H1 (cell line): ENCODE results near the gene PAX5. TPM values are rescaled to one million over a fixed set of nuclear protein-coding genes. Genes with fewer than 3 reads are reported as not detected.

ENCODE experiments used
- CTCF ChIA-PET: fragments of 300-600 bp; sonication (Branson Sonifier 250); formaldehyde crosslinking; loops from one replicate; lab custom pipeline; 2021; ENCODE audit not compliant: partially characterized antibody; lab: Charles Lee
- POLR2A ChIA-PET: fragments of 300-600 bp; sonication (Branson Sonifier 250); formaldehyde crosslinking; loops from one replicate; lab custom pipeline; 2021; ENCODE audit warnings: inconsistent platforms; ENCODE audit not compliant: partially characterized antibody; lab: Charles Lee
- DNase-seq, 2 experiments: peaks; one replicate each; pipeline versions ENCODE4 v3.0.0 to v3.0.0-alpha.2; 2010 to 2022; ENCODE audit warnings: low spot score in 2 of 2, low read depth in 1 of 2, mixed read lengths in 1 of 2
- FAIRE-seq: peaks from 2 replicates; lab custom pipeline; 2011; peaks lifted over from hg19 to GRCh38; lab: Jason Lieb, UNC
- H2AFZ ChIP-seq: 2 replicates; pipeline ENCODE4 v1.8.1; 2012; ENCODE audit warnings: low read length, inconsistent platforms
- H2AK5ac ChIP-seq: 2 replicates; pipeline ENCODE4 v1.6.1; 2013; ENCODE audit warnings: low read depth, low read length
- H2BK120ac ChIP-seq: replicated peaks from 2 replicates; pipeline ENCODE3; 2013; ENCODE audit warnings: low read depth, low read length, inconsistent platforms
- H2BK12ac ChIP-seq: 2 replicates; pipeline ENCODE4 v1.6.1; 2013; ENCODE audit warnings: low read depth, low read length
- H2BK15ac ChIP-seq: 2 replicates; pipeline ENCODE4 v1.6.1; 2013; ENCODE audit warnings: low read length
- H2BK20ac ChIP-seq: 2 replicates; pipeline ENCODE4 v1.6.1; 2013; ENCODE audit warnings: low read length
- H2BK5ac ChIP-seq: 2 replicates; pipeline ENCODE4 v1.6.1; 2013; ENCODE audit warnings: low read depth, low read length
- H3K14ac ChIP-seq: 2 replicates; pipeline ENCODE4 v1.6.1; 2013; ENCODE audit warnings: inconsistent platforms; ENCODE audit not compliant: insufficient read length
- H3K18ac ChIP-seq: 2 replicates; pipeline ENCODE4 v1.6.1; 2013; ENCODE audit warnings: low read length; ENCODE audit errors: extremely low read depth
- H3K23ac ChIP-seq: 2 replicates; pipeline ENCODE4 v1.6.1; 2013; ENCODE audit warnings: inconsistent platforms; ENCODE audit not compliant: insufficient read length
- H3K23me2 ChIP-seq: 2 replicates; pipeline ENCODE4 v1.6.1; 2013; ENCODE audit warnings: low read depth, low read length
- H3K27ac ChIP-seq: 2 replicates; pipeline ENCODE4 v1.6.1; 2011; ENCODE audit warnings: low read depth, low read length, inconsistent platforms
- H3K27me3 ChIP-seq, 4 experiments: replicated peaks in 1 of 4; 1 replicate in 1 of 4; 2 replicates in 3 of 4; pipeline versions ENCODE4 v1.6.1 to v1.8.1; 2011 to 2013; ENCODE audit warnings: low read length in 3 of 4, mild to moderate bottlenecking in 3 of 4, inconsistent platforms in 2 of 4, mixed read lengths in 2 of 4, moderate library complexity in 1 of 4; ENCODE audit not compliant: control insufficient read depth in 3 of 4, insufficient read depth in 3 of 4; ENCODE audit errors: extremely low read depth in 1 of 4
- H3K36me3 ChIP-seq, 4 experiments: 2 replicates each; pipeline versions ENCODE4 v1.6.1 to v1.8.1; 2011 to 2013; ENCODE audit warnings: mild to moderate bottlenecking in 4 of 4, low read length in 3 of 4, moderate library complexity in 2 of 4, control low read depth in 1 of 4, inconsistent platforms in 1 of 4; ENCODE audit not compliant: insufficient read depth in 4 of 4, control insufficient read depth in 2 of 4
- H3K4ac ChIP-seq: replicated peaks from 2 replicates; pipeline ENCODE3; 2013; ENCODE audit warnings: low read length, low read depth, mixed read lengths, inconsistent platforms; ENCODE audit not compliant: insufficient read length
- H3K4me1 ChIP-seq, 4 experiments: replicated peaks in 1 of 4; 1 replicate in 1 of 4; 2 replicates in 3 of 4; pipeline versions ENCODE4 v1.6.1 to v1.8.1; 2011 to 2013; ENCODE audit warnings: low read length in 3 of 4, inconsistent platforms in 2 of 4, mixed read lengths in 1 of 4; ENCODE audit not compliant: insufficient read depth in 4 of 4, control insufficient read depth in 3 of 4
- H3K4me2 ChIP-seq, 2 experiments: 2 replicates each; pipeline versions ENCODE4 v1.6.1 to v1.8.1; 2011 to 2013; ENCODE audit warnings: low read depth in 2 of 2, low read length in 2 of 2, control low read depth in 1 of 2, inconsistent platforms in 1 of 2, mild to moderate bottlenecking in 1 of 2; ENCODE audit not compliant: insufficient read depth in 1 of 2
- H3K4me3 ChIP-seq, 4 experiments: fragments of 200-600, 300-600 bp in 1 of 4; sonication (generic), shearing (Covaris generic), sonication (Bioruptor Twin) in 1 of 4; 2 replicates each; pipeline versions ENCODE4 v1.5.1 to v1.8.1; 2011 to 2016; ENCODE audit warnings: low read length in 4 of 4, low read depth in 3 of 4, control low read depth in 2 of 4, inconsistent platforms in 2 of 4, mild to moderate bottlenecking in 2 of 4, mixed read lengths in 1 of 4, moderate library complexity in 1 of 4; ENCODE audit not compliant: insufficient read depth in 2 of 4; ENCODE audit errors: extremely low read depth in 1 of 4
- H3K56ac ChIP-seq: replicated peaks from 2 replicates; pipeline ENCODE3; 2013; ENCODE audit warnings: low read depth, mild to moderate bottlenecking, mixed read lengths, low read length, inconsistent platforms; ENCODE audit not compliant: insufficient read length
- H3K79me1 ChIP-seq: 2 replicates; pipeline ENCODE4 v1.6.1; 2013; ENCODE audit warnings: low read depth, low read length, control low read depth
- H3K79me2 ChIP-seq, 2 experiments: 2 replicates each; pipeline versions ENCODE4 v1.6.1 to v1.8.1; 2012 to 2013; ENCODE audit warnings: low read length in 2 of 2, mild to moderate bottlenecking in 2 of 2, inconsistent platforms in 1 of 2; ENCODE audit not compliant: insufficient read depth in 2 of 2, control insufficient read depth in 1 of 2
- H3K9ac ChIP-seq, 4 experiments: replicated peaks in 1 of 4; 1 replicate in 1 of 4; 2 replicates in 3 of 4; pipeline versions ENCODE4 v1.6.1 to v1.8.1; 2011 to 2013; ENCODE audit warnings: low read depth in 3 of 4, low read length in 3 of 4, control low read depth in 2 of 4, mild to moderate bottlenecking in 2 of 4, moderate library complexity in 2 of 4, inconsistent platforms in 1 of 4; ENCODE audit errors: extremely low read depth in 1 of 4
- H3K9me3 ChIP-seq, 2 experiments: 2 replicates each; pipeline versions ENCODE4 v1.6.1 to v1.8.1; 2012 to 2013; ENCODE audit warnings: mild to moderate bottlenecking in 2 of 2, moderate library complexity in 2 of 2, control low read depth in 1 of 2, inconsistent platforms in 1 of 2, low read depth in 1 of 2, low read length in 1 of 2, mixed read lengths in 1 of 2; ENCODE audit not compliant: insufficient read depth in 2 of 2
- H4K20me1 ChIP-seq, 2 experiments: replicated peaks in 1 of 2; 2 replicates each; pipeline versions ENCODE3 to v1.8.1; 2011 to 2013; ENCODE audit warnings: inconsistent platforms in 2 of 2, low read length in 2 of 2, mild to moderate bottlenecking in 1 of 2; ENCODE audit not compliant: insufficient read depth in 2 of 2, control insufficient read depth in 1 of 2
- H4K5ac ChIP-seq: 2 replicates; pipeline ENCODE4 v1.6.1; 2013; ENCODE audit warnings: low read length, low read depth, mixed read lengths, inconsistent platforms; ENCODE audit not compliant: insufficient read length
- H4K8ac ChIP-seq: 2 replicates; pipeline ENCODE4 v1.8.0; 2013; ENCODE audit warnings: mild to moderate bottlenecking, moderate library complexity, low read length, inconsistent platforms; ENCODE audit not compliant: insufficient read depth; ENCODE audit errors: extremely low read depth
- H4K91ac ChIP-seq: replicated peaks from 2 replicates; pipeline ENCODE3; 2013; ENCODE audit warnings: low read length, mixed read lengths, inconsistent platforms; ENCODE audit not compliant: insufficient read length
- ASH2L ChIP-seq: fragments of 200-600, 300-600 bp; sonication (generic); IDR thresholded peaks from one replicate; pipeline ENCODE4 v1.7.1; 2017; ENCODE audit warnings: low read length
- CREB1 ChIP-seq: IDR thresholded peaks from 2 replicates; pipeline ENCODE4 v1.6.1; 2012; ENCODE audit warnings: inconsistent platforms
- EZH2 ChIP-seq: fragments of 200-600 bp; sonication (generic); IDR thresholded peaks from 2 replicates; pipeline ENCODE4 v1.7.1; 2012; ENCODE audit warnings: low read depth, mild to moderate bottlenecking, moderate library complexity, low read length, inconsistent platforms; ENCODE audit not compliant: severe bottlenecking
- GABPA ChIP-seq: IDR thresholded peaks from 2 replicates; pipeline ENCODE4 v1.6.1; 2011; ENCODE audit warnings: mild to moderate bottlenecking, low read length, moderate library complexity, borderline replicate concordance; ENCODE audit not compliant: insufficient read depth
- HDAC6 ChIP-seq: IDR thresholded peaks from one replicate; pipeline ENCODE4 v1.7.1; 2012; ENCODE audit warnings: low read depth, mild to moderate bottlenecking, inconsistent platforms, low read length, moderate library complexity
- SP1 ChIP-seq: IDR thresholded peaks from 2 replicates; pipeline ENCODE4 v1.6.1; 2011; ENCODE audit warnings: low read depth, low read length
- SRF ChIP-seq: IDR thresholded peaks from 2 replicates; pipeline ENCODE4 v1.6.1; 2011; ENCODE audit warnings: mild to moderate bottlenecking, low read depth, low read length, moderate library complexity
- SUZ12 ChIP-seq: fragments of 200-600 bp; sonication (generic); IDR thresholded peaks from 2 replicates; pipeline ENCODE4 v1.6.1; 2012; ENCODE audit warnings: mild to moderate bottlenecking, inconsistent platforms, low read length, moderate library complexity, mixed read lengths
- WGBS, 2 experiments: shearing (Covaris generic) in 1 of 2; methylation state at CpG; one replicate each; pipeline versions ENCODE4 v1.1.6 to v1.1.7; 2013 to 2015; ENCODE audit warnings: low lambda C conversion rate in 2 of 2, mixed read lengths in 2 of 2, inconsistent platforms in 1 of 2, low coverage in 1 of 2, missing lambda C conversion rate in 1 of 2; ENCODE audit not compliant: insufficient replicate concordance in 2 of 2, insufficient coverage in 1 of 2, insufficient read length in 1 of 2; ENCODE audit errors: extremely low coverage in 1 of 2, missing lambda C conversion rate in 1 of 2; 5-methylcytosine and 5-hydroxymethylcytosine counted together
- polyA plus RNA-seq, 7 experiments: library from polyadenylated mRNA; depleted of rRNA in 3 of 7; stranded (reverse) in 5 of 7; unstranded in 2 of 7; fragments of >200 nt in 5 of 7; fragments of 200-250 nt in 2 of 7; gene quantifications; 1 replicate in 5 of 7; 2 replicates in 1 of 7; 4 replicates in 1 of 7; pipeline versions ENCODE4 v1.2.1 to v1.2.3, GENCODE V29; 2011 to 2013; ENCODE audit warnings: missing spikeins in 2 of 7, mixed read lengths in 2 of 7
- total RNA-seq: library from RNA; stranded (reverse); fragmentation: NEBNext Ultra II Directional; extraction: Animal tissue kit (Norgen Biotek cat#: 25700); gene quantifications from 2 replicates; pipeline ENCODE4 v1.2.1, GENCODE V29; 2021
- TF ChIP-seq, protein P1 (sequence below): IDR thresholded peaks from 2 replicates; pipeline ENCODE4 v1.6.1; 2012; ENCODE audit warnings: inconsistent platforms

The PAX5 gene
- total and polyA plus RNA-seq, 2 of the 8 experiments (the other 6 are each of a cell fraction or from before 2014, with no cell fraction given), result 0.29 to 0.43 TPM

DNA sequence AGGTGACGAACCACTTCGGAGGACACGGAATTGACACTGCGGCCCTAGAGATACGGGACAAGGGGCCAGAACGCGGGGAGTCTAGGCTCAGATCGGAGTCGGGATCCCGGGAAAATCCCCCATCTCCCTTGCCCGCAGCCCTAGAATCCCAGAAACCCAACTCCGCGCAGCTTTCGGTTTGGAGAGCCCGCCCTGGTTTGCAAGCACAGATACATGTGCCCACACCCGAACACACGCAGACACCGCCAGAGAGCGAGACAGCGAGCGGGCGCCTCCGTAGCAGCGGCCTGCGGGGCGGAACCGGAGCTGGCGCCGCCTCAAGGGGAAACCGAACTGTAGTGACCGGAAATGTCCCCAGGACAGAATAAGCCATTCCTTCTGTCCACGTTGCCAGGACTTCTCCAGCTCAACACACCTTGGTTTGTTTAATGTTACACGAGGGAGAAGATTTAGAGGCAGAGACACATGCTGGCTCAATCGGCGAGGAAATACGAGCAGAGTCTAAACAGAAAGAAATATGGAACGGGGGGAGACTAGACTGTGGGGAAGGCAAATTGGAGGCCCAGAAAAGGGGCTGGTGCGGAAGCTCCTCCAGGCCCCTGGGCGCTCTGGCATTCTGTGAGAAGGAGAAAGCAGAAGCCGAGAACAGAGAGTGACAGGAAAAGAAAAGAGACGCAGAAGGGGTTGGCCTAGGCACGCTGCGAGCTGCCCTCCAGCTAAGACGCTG is 2.9 kb upstream of the PAX5 start:
- Histone ChIP-seq H3K27ac (no peak overlapping the region), H3K18ac (peak overlapping the region; percentile 21; the same call in 1 of the 2 replicates), H4K91ac (peak overlapping the region; percentile 34), H3K4ac (no peak overlapping the region), H2BK20ac (no peak overlapping the region), H3K9ac (no peak overlapping the region; a peak in 1 of 7 replicates), H4K20me1 (peaks cover 4 to 9% of the 10 kb centered on the region in 2 experiments), H3K79me1 (no peaks in the 10 kb centered on the region), H2AK5ac (no peak overlapping the region), H2BK12ac (0 out of 2 replicates have a peak overlapping the region, but pooled peaks have one; percentile 35), H3K36me3 (no peaks in the 10 kb centered on the region), H3K23ac (no peak overlapping the region), H4K5ac (no peak overlapping the region), H2AFZ (peak overlapping the region; percentile 75; the same call in 1 of the 2 replicates), H2BK15ac (no peak overlapping the region), H3K56ac (no peak overlapping the region), H3K4me3 (peak overlapping the region; percentile 27 to 64 (median 38)), H3K27me3 (peaks cover 57 to 82% (median 78%) of the 10 kb centered on the region in 4 experiments), H3K23me2 (peaks cover 26% of the 10 kb centered on the region), H3K4me2 (peak overlapping the region; percentile 88), H4K8ac (peak overlapping the region; percentile 45), H2BK5ac (no peak overlapping the region), H2BK120ac (no peak overlapping the region), H3K79me2 (no peaks in the 10 kb centered on the region), H3K14ac (no peak overlapping the region), H3K9me3 (no peaks in the 10 kb centered on the region), H3K4me1 (peaks cover 9 to 27% (median 15%) of the 10 kb centered on the region in 4 experiments)
- ChIA-PET CTCF (interaction anchor here (0.6 to 2.5 kb wide), 10 partner anchors 11 to 315 kb away, joined by 3 to 8 read pairs (median 3); no protein-coding TSS in a partner anchor), POLR2A (interaction anchor here (1.0 to 2.0 kb wide), 4 partner anchors 9 to 42 kb away, joined by 3 to 7 read pairs (median 5); no protein-coding TSS in a partner anchor)
- TF ChIP-seq GABPA (0 out of 2 replicates have a peak, but pooled peaks have one; percentile 4), HDAC6 (no peak), EZH2 (peak; percentile 79), SP1 (no peak), SRF (no peak), ASH2L (peak; percentile 36), CREB1 (no peak), SUZ12 (peak; percentile 93)
- TF ChIP-seq, protein P1, sequence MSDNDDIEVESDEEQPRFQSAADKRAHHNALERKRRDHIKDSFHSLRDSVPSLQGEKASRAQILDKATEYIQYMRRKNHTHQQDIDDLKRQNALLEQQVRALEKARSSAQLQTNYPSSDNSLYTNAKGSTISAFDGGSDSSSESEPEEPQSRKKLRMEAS, result peak; percentile 19; the same call in 1 of the 2 replicates
- FAIRE-seq (no peak), DNase-seq (peak in 1 of 2 experiments; percentile 73)
- WGBS, 2 experiments, result 2% methylated on average over 40 of the region's 44 CpGs; no CpG with 5 or more reads in 1 of the 2 experiments
